Liver (tissue), 9 donors: Measurements from ENCODE around the gene ERVFRD-1. TPM values are rescaled to one million over a fixed set of nuclear protein-coding genes. Genes with fewer than 3 reads are reported as not detected.

Source experiments
- DNase-seq: peaks from one replicate; pipeline ENCODE4 v3.0.0-alpha.2; 2017; ENCODE audit warnings: low spot score
- H3K27ac ChIP-seq, 2 donors: one replicate each; pipeline ENCODE4 v1.7.0; 2013; ENCODE audit warnings: inconsistent platforms in 2 of 2, low read length in 2 of 2, control low read depth in 1 of 2, low read depth in 1 of 2, mild to moderate bottlenecking in 1 of 2
- H3K27me3 ChIP-seq, 4 donors: one replicate each; pipeline versions ENCODE4 v1.6.1 to v1.7.0; 2013; ENCODE audit warnings: low read length in 3 of 4, inconsistent platforms in 1 of 4, mild to moderate bottlenecking in 1 of 4, moderate library complexity in 1 of 4; ENCODE audit not compliant: control insufficient read depth in 4 of 4, insufficient read depth in 4 of 4
- H3K36me3 ChIP-seq, 4 donors: one replicate each; pipeline versions ENCODE4 v1.6.1 to v1.7.0; 2013; ENCODE audit warnings: low read length in 3 of 4, mild to moderate bottlenecking in 3 of 4, low read depth in 1 of 4, moderate library complexity in 1 of 4; ENCODE audit not compliant: control insufficient read depth in 4 of 4, insufficient read depth in 3 of 4
- H3K4me1 ChIP-seq, 4 donors: one replicate each; pipeline versions ENCODE4 v1.6.1 to v1.7.0; 2013; ENCODE audit warnings: low read length in 3 of 4, mild to moderate bottlenecking in 3 of 4, moderate library complexity in 1 of 4; ENCODE audit not compliant: control insufficient read depth in 4 of 4, insufficient read depth in 4 of 4
- H3K4me3 ChIP-seq, 3 donors: one replicate each; pipeline versions ENCODE4 v1.6.1 to v1.7.0; 2013; ENCODE audit warnings: low read length in 3 of 3, control low read depth in 1 of 3, low read depth in 1 of 3, mild to moderate bottlenecking in 1 of 3
- H3K9ac ChIP-seq, 2 donors: one replicate each; pipeline ENCODE4 v1.7.0; 2013; ENCODE audit warnings: low read length in 2 of 2, mild to moderate bottlenecking in 2 of 2, moderate library complexity in 2 of 2, control low read depth in 1 of 2, low read depth in 1 of 2
- H3K9me3 ChIP-seq, 4 donors: one replicate each; pipeline versions ENCODE4 v1.6.1 to v1.7.0; 2013; ENCODE audit warnings: low read length in 3 of 4; ENCODE audit not compliant: control insufficient read depth in 4 of 4
- ATF3 ChIP-seq: IDR thresholded peaks from 2 replicates; pipeline ENCODE4 v1.6.1; 2016; ENCODE audit warnings: antibody characterized with exemption
- CTCF ChIP-seq: fragments of 150-350 bp; IDR thresholded peaks from 2 replicates; pipeline ENCODE4 v1.5.1; 2017; ENCODE audit warnings: improper control_type of control experiment, low read depth, low read length; ENCODE audit not compliant: missing input control
- FOXA2 ChIP-seq: IDR thresholded peaks from 2 replicates; pipeline ENCODE4 v1.6.1; 2016; ENCODE audit warnings: antibody characterized with exemption
- GABPA ChIP-seq, 2 donors: IDR thresholded peaks in 1 of 2; conservative IDR thresholded peaks in 1 of 2; 2 replicates each; pipeline ENCODE4 v1.6.1; 2016; ENCODE audit warnings: antibody characterized with exemption in 2 of 2, mild to moderate bottlenecking in 1 of 2, moderate library complexity in 1 of 2
- HNF4A ChIP-seq, 2 donors: conservative IDR thresholded peaks; 2 replicates each; pipeline ENCODE4 v1.6.1; 2016; ENCODE audit warnings: antibody characterized with exemption in 2 of 2, mild to moderate bottlenecking in 2 of 2
- HNF4G ChIP-seq: IDR thresholded peaks from 2 replicates; pipeline ENCODE4 v1.6.1; 2016; ENCODE audit warnings: antibody characterized with exemption
- MAX ChIP-seq: IDR thresholded peaks from 2 replicates; pipeline ENCODE4 v1.6.1; 2016; ENCODE audit warnings: antibody characterized with exemption
- NR2F2 ChIP-seq: IDR thresholded peaks from 2 replicates; pipeline ENCODE4 v1.6.1; 2016; ENCODE audit warnings: antibody characterized with exemption
- RAD21 ChIP-seq, 2 donors: IDR thresholded peaks; 2 replicates each; pipeline ENCODE4 v1.6.1; 2016; ENCODE audit warnings: antibody characterized with exemption in 2 of 2, mild to moderate bottlenecking in 2 of 2
- REST ChIP-seq: IDR thresholded peaks from 2 replicates; pipeline ENCODE4 v1.6.1; 2016; ENCODE audit warnings: antibody characterized with exemption, mild to moderate bottlenecking
- RXRA ChIP-seq, 2 donors: IDR thresholded peaks; 2 replicates each; pipeline ENCODE4 v1.6.1; 2017 to 2018; ENCODE audit warnings: antibody characterized with exemption in 2 of 2, mild to moderate bottlenecking in 1 of 2
- TAF1 ChIP-seq: conservative IDR thresholded peaks from 2 replicates; pipeline ENCODE4 v1.6.1; 2016; ENCODE audit warnings: antibody characterized with exemption, mild to moderate bottlenecking
- YY1 ChIP-seq: IDR thresholded peaks from 2 replicates; pipeline ENCODE4 v1.6.1; 2016; ENCODE audit warnings: antibody characterized with exemption, mild to moderate bottlenecking
- WGBS: extraction: QIAGEN DNeasy Blood & Tissue Kit; methylation state at CpG from one replicate; pipeline ENCODE4 v1.1.7; 2013; 5-methylcytosine and 5-hydroxymethylcytosine counted together
- polyA plus RNA-seq, 2 donors: library from polyadenylated mRNA; stranded (reverse) in 1 of 2; unstranded in 1 of 2; fragments of 200-250 nt in 1 of 2; fragments of >200 nt in 1 of 2; fragmentation: Nextera tagmentation in 1 of 2; extraction: Ambion mirVana in 1 of 2; gene quantifications; one replicate each; pipeline versions ENCODE4 v1.2.1 to v1.2.3, GENCODE V29; 2013 to 2015
- total RNA-seq, 2 donors: library from RNA; depleted of rRNA; stranded (reverse); fragments of >200 nt; gene quantifications; one replicate each; pipeline ENCODE4 v1.2.3, GENCODE V29; 2014
- donor health status: healthy.
- donor health status: healthy.
- donor health status: healthy.
- donor health status: healthy.
- donor health status: healthy.

ERVFRD-1 gene
- total and polyA plus RNA-seq, 4 donors, result 0.07 to 0.28 (median 0.14) TPM; not detected in 1

GRCh38 chr6:11142296-11143027 lies 30.9 kb upstream of the ERVFRD-1 start:
- no peak overlapping the region for H3K4me3 ChIP-seq
- H3K27ac ChIP-seq, result no peak overlapping the region
- no peak overlapping the region for H3K9ac ChIP-seq
- no peaks in the 10 kb centered on the region for H3K27me3 ChIP-seq
- DNase-seq, result no peak
- H3K4me1 ChIP-seq, result no peaks in the 10 kb centered on the region
- no peaks in the 10 kb centered on the region for H3K36me3 ChIP-seq
- no peaks in the 10 kb centered on the region for H3K9me3 ChIP-seq
- 97% methylated on average over 8 of the region's 8 CpGs for WGBS
- TF ChIP-seq FOXA2 (no peak), GABPA (IDR thresholded peaks at IDR 0.05 in 1 of 2, conservative IDR thresholded peaks at IDR 0.05 in 1 of 2) (no peak), RAD21 (IDR thresholded peaks at IDR 0.05) (no peak), ATF3 (no peak)

GRCh38 chr6:11141295-11141694 lies 29.8 kb upstream of the ERVFRD-1 start:
- WGBS, result 96% methylated on average over 3 of the region's 3 CpGs
- H3K27me3 ChIP-seq, result no peaks in the 10 kb centered on the region
- no peaks in the 10 kb centered on the region for H3K36me3 ChIP-seq
- H3K9me3 ChIP-seq, result no peaks in the 10 kb centered on the region
- no peak for DNase-seq
- H3K27ac ChIP-seq, result no peak overlapping the region
- H3K4me1 ChIP-seq, result no peaks in the 10 kb centered on the region
- no peak overlapping the region for H3K9ac ChIP-seq
- H3K4me3 ChIP-seq, result no peak overlapping the region
- TF ChIP-seq REST (no peak), NR2F2 (no peak), CTCF (no peak), MAX (no peak), YY1 (no peak)

GRCh38 chr6:11140056-11140455 lies 28.5 kb upstream of the ERVFRD-1 start:
- TF ChIP-seq HNF4G, result no peak
- TF ChIP-seq RXRA (IDR thresholded peaks at IDR 0.05), result no peak
- TF ChIP-seq MAX, result no peak
- no peak for TF ChIP-seq YY1
- TF ChIP-seq ATF3, result no peak
- TF ChIP-seq TAF1, result no peak
- TF ChIP-seq HNF4A (conservative IDR thresholded peaks at IDR 0.05), result no peak
- TF ChIP-seq RAD21 (IDR thresholded peaks at IDR 0.05), result no peak
- H3K9ac ChIP-seq, result no peak overlapping the region
- 88% methylated on average over 3 of the region's 3 CpGs for WGBS
- H3K27me3 ChIP-seq, result no peaks in the 10 kb centered on the region
- no peaks in the 10 kb centered on the region for H3K9me3 ChIP-seq
- no peak for DNase-seq
- no peak overlapping the region for H3K27ac ChIP-seq
- no peak overlapping the region for H3K4me3 ChIP-seq
- peaks cover 0 to 9% (median 3%) of the 10 kb centered on the region in 4 donors for H3K36me3 ChIP-seq
- H3K4me1 ChIP-seq, result no peaks in the 10 kb centered on the region
